Hepatocyte (in vitro differentiated cells): ENCODE data around the gene VIPR2. TPM values are rescaled to one million over a fixed set of nuclear protein-coding genes. Genes with fewer than 3 reads are reported as not detected.

Experiments
- DNase-seq: peaks from one replicate; pipeline ENCODE4 v3.0.0-alpha.2; 2016; ENCODE audit warnings: low spot score
- H2AFZ ChIP-seq: fragments of 200-600 bp; sonication (generic); 2 replicates; pipeline ENCODE4 v1.6.0; 2016; ENCODE audit warnings: antibody characterized with exemption, mild to moderate bottlenecking
- H3K27ac ChIP-seq: fragments of 200-600 bp; sonication (generic); 2 replicates; pipeline ENCODE4 v1.5.1; 2016; ENCODE audit warnings: mild to moderate bottlenecking
- H3K27me3 ChIP-seq: fragments of 200-600 bp; sonication (generic); 2 replicates; pipeline ENCODE4 v1.6.1; 2016
- H3K36me3 ChIP-seq: fragments of 200-600 bp; sonication (generic); replicated peaks from 2 replicates; pipeline ENCODE4 v1.5.1; 2016; ENCODE audit warnings: low read depth; ENCODE audit not compliant: insufficient read depth
- H3K4me1 ChIP-seq: fragments of 200-600 bp; sonication (generic); 2 replicates; pipeline ENCODE4 v1.5.1; 2016; ENCODE audit warnings: mild to moderate bottlenecking, moderate library complexity; ENCODE audit not compliant: insufficient read depth
- H3K4me2 ChIP-seq: fragments of 200-600 bp; sonication (generic); 2 replicates; pipeline ENCODE4 v1.6.0; 2016
- H3K4me3 ChIP-seq: fragments of 200-600 bp; sonication (generic); 2 replicates; pipeline ENCODE4 v1.5.1; 2016; ENCODE audit warnings: mild to moderate bottlenecking
- H3K79me2 ChIP-seq: fragments of 200-600 bp; sonication (generic); 2 replicates; pipeline ENCODE4 v1.6.0; 2017; ENCODE audit warnings: mild to moderate bottlenecking
- H3K9me2 ChIP-seq: fragments of 200-600 bp; sonication (generic); replicated peaks from 2 replicates; pipeline ENCODE4 v1.6.0; 2017; ENCODE audit warnings: mild to moderate bottlenecking; ENCODE audit not compliant: insufficient read depth
- H3K9me3 ChIP-seq: fragments of 200-600 bp; sonication (generic); 2 replicates; pipeline ENCODE4 v1.5.1; 2016; ENCODE audit warnings: low read depth, mild to moderate bottlenecking
- H4K20me1 ChIP-seq: fragments of 200-600 bp; sonication (generic); 2 replicates; pipeline ENCODE4 v1.6.0; 2016; ENCODE audit warnings: mild to moderate bottlenecking; ENCODE audit not compliant: insufficient read depth, poor library complexity, severe bottlenecking
- CTCF ChIP-seq: fragments of 200-600 bp; sonication (generic); IDR thresholded peaks from 2 replicates; pipeline ENCODE4 v1.5.1; 2016; ENCODE audit warnings: antibody characterized with exemption, mild to moderate bottlenecking; ENCODE audit not compliant: poor library complexity
- EZH2 ChIP-seq: fragments of 200-600 bp; sonication (generic); IDR thresholded peaks from 2 replicates; pipeline ENCODE4 v1.6.1; 2016; ENCODE audit warnings: antibody characterized with exemption, mild to moderate bottlenecking, borderline replicate concordance
- EZH2phosphoT487 ChIP-seq: fragments of 200-600 bp; sonication (generic); IDR thresholded peaks from one replicate; pipeline ENCODE4 v1.6.1; 2018; ENCODE audit warnings: antibody characterized with exemption, mild to moderate bottlenecking, low read depth, moderate library complexity; ENCODE audit not compliant: unreplicated experiment, severe bottlenecking
- WGBS: methylation state at CpG from one replicate; pipeline ENCODE4 v1.1.6; 2016; ENCODE audit warnings: low lambda C conversion rate; ENCODE audit errors: missing lambda C conversion rate; 5-methylcytosine and 5-hydroxymethylcytosine counted together
- polyA plus RNA-seq: library from polyadenylated mRNA; unstranded; fragments of >200 nt; fragmentation: Nextera tagmentation; extraction: Ambion mirVana; gene quantifications from 2 replicates; pipeline ENCODE4 v1.2.1, GENCODE V29; 2016
- total RNA-seq: library from RNA; depleted of rRNA; stranded (reverse); fragments of >200 nt; gene quantifications from 2 replicates; pipeline ENCODE4 v1.2.3, GENCODE V29; 2014

Gene VIPR2
- total and polyA plus RNA-seq, 2 experiments from 2014 or later, result 2.7 to 3.4 TPM

- DNase-seq, result no peak
Measured at GRCh38 chr7:159127691-159128642, 16.7 kb downstream of the VIPR2 start.

GRCh38 chr7:159126311-159127260 is 18.1 kb downstream of the VIPR2 start:
- H3K4me1 ChIP-seq, result no peaks in the 10 kb centered on the region
- no peaks in the 10 kb centered on the region for H3K27me3 ChIP-seq
- WGBS, result 67% methylated on average over 21 of the region's 21 CpGs
- no peak for DNase-seq
- no peaks in the 10 kb centered on the region for H3K36me3 ChIP-seq
- H3K79me2 ChIP-seq, result no peaks in the 10 kb centered on the region
- H3K9me3 ChIP-seq, result no peaks in the 10 kb centered on the region
- H4K20me1 ChIP-seq, result no peaks in the 10 kb centered on the region
- TF ChIP-seq EZH2, result no peak
- no peak for TF ChIP-seq EZH2phosphoT487
- no peak for TF ChIP-seq CTCF
- no peak overlapping the region for H3K4me2 ChIP-seq
- H2AFZ ChIP-seq, result no peak overlapping the region
- no peaks in the 10 kb centered on the region for H3K9me2 ChIP-seq
- H3K27ac ChIP-seq, result no peak overlapping the region
- no peak overlapping the region for H3K4me3 ChIP-seq

More at GRCh38 chr7:159127691-159128642, 16.7 kb downstream of the VIPR2 start:
- Histone ChIP-seq H3K4me2 (no peak overlapping the region), H3K27me3 (no peaks in the 10 kb centered on the region), H3K4me3 (no peak overlapping the region), H3K9me2 (no peaks in the 10 kb centered on the region), H3K79me2 (no peaks in the 10 kb centered on the region), H2AFZ (no peak overlapping the region), H3K36me3 (no peaks in the 10 kb centered on the region), H3K9me3 (no peaks in the 10 kb centered on the region), H3K27ac (no peak overlapping the region), H3K4me1 (no peaks in the 10 kb centered on the region), H4K20me1 (no peaks in the 10 kb centered on the region)
- WGBS, result 97% methylated on average over 16 of the region's 16 CpGs
- TF ChIP-seq CTCF (no peak), EZH2 (no peak), EZH2phosphoT487 (no peak)

- Histone ChIP-seq H3K4me1 (no peaks in the 10 kb centered on the region), H2AFZ (no peak overlapping the region), H3K4me2 (no peak overlapping the region), H3K9me2 (no peaks in the 10 kb centered on the region), H4K20me1 (no peaks in the 10 kb centered on the region), H3K9me3 (no peaks in the 10 kb centered on the region), H3K79me2 (no peaks in the 10 kb centered on the region), H3K27me3 (no peaks in the 10 kb centered on the region), H3K36me3 (no peaks in the 10 kb centered on the region), H3K4me3 (no peak overlapping the region), H3K27ac (no peak overlapping the region)
- 12% methylated on average over 3 of the region's 3 CpGs for WGBS
- TF ChIP-seq CTCF (no peak), EZH2phosphoT487 (no peak), EZH2 (no peak)
- no peak for DNase-seq
Measured at GRCh38 chr7:159125955-159126270, 18.8 kb downstream of the VIPR2 start.
